ENCODE measurements around the gene ZNF622.
"Not testable (repeated sequence)": the region's sequence is repeated elsewhere in the genome, so short reads cannot be mapped to it uniquely, and the experiment has no call there.

The ZNF622 gene

DNA sequence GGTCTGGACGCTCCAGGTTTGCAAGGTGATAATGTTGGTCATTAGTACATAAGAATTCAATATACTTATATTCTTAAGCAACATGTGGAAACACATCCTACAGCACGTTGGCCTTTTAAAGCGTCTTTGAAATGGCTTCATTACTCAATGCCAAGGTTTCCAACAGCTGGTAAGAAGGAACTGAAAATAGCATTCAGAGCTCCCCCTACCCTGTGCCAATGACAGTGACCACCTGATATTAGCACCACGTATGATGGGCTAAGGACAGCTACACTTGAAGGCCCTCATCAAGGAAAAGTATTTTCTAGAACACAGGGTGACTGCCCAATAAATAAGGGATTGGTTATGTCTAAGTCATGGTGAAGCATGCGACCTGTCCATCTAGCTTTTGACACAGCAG, 9.9 kb downstream of the ZNF622 start:
- no peak for DNase-seq (ENCODE audit: low read depth)
- no peak overlapping the region for H3K4me3 ChIP-seq (ENCODE audit: low read depth, low read length)
- TF ChIP-seq, protein P1, sequence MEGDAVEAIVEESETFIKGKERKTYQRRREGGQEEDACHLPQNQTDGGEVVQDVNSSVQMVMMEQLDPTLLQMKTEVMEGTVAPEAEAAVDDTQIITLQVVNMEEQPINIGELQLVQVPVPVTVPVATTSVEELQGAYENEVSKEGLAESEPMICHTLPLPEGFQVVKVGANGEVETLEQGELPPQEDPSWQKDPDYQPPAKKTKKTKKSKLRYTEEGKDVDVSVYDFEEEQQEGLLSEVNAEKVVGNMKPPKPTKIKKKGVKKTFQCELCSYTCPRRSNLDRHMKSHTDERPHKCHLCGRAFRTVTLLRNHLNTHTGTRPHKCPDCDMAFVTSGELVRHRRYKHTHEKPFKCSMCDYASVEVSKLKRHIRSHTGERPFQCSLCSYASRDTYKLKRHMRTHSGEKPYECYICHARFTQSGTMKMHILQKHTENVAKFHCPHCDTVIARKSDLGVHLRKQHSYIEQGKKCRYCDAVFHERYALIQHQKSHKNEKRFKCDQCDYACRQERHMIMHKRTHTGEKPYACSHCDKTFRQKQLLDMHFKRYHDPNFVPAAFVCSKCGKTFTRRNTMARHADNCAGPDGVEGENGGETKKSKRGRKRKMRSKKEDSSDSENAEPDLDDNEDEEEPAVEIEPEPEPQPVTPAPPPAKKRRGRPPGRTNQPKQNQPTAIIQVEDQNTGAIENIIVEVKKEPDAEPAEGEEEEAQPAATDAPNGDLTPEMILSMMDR (conservative IDR thresholded peaks at IDR 0.05; ENCODE audit: low read depth, low read length): no peak

DNA sequence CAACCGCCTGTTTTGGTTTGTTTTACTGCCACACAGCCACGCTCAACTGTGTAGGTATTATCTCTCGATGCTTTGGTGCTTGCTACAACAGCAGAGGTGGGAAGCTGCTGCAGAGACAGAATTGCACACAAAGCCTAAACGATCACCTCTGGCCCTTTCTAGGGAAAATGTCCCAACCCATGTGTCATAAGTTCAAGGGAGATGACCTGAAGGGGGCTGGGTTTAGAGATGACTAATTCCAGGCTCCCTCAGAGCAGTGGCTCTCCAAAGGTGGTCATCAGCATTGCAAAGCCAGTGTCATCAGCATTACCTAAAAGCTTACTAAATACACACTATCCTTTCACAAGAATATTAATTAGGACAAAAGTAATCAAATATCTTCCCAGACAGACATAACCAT, 10.9 kb downstream of the ZNF622 start:
- TF ChIP-seq, protein P1 (conservative IDR thresholded peaks at IDR 0.05; ENCODE audit: low read depth, low read length): no peak

DNA sequence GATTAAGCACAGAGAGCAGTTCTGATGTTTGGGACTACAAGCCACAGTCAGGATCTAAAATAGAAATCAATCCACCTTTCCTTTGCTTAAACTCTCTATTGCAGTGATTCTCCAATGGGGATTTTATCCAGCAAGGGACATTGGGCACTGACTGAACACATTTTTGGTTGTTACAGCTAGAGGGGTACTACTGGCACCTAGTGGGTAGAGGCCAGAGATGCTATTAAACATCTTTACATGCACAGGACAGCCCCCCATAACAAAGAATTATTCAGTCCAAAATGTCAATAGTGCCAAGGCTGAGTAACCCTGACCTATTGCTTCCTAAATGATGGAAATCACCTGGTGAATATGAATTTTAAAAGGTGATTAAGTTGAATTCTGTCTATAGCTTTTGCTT, 12.0 kb downstream of the ZNF622 start:
- no peak overlapping the region for H3K4me3 ChIP-seq (ENCODE audit: low read depth, low read length)
- no peak for DNase-seq (ENCODE audit: low read depth)
- TF ChIP-seq, protein P1 (conservative IDR thresholded peaks at IDR 0.05; ENCODE audit: low read depth, low read length): peak; percentile 7

More for the DNA sequence above, 10.9 kb downstream of the ZNF622 start:
- no peak for DNase-seq (ENCODE audit: low read depth)
- no peak overlapping the region for H3K4me3 ChIP-seq (ENCODE audit: low read depth, low read length)

DNA sequence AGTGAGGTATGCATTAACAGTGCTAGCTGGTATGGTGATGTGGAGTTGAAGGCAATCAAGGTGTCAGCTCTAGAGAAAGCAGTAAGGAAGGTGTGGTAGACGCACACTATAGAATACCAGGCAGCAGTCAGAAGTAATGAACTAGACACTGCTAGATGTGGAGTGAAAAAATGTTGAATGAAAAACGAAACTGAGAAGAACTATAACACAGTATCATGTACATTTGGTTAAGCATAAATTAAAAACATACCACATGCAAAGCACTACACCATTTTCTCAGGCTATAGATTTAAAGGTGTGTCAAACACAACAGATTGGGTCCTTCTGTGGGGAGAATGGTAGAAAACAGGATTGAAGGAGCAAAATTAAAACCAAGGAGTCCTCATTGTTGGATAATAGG, 15.4 kb downstream of the ZNF622 start:
- DNase-seq (ENCODE audit: low read depth): no peak
- H3K4me3 ChIP-seq (ENCODE audit: low read depth, low read length): no peak overlapping the region
- TF ChIP-seq, protein P1 (conservative IDR thresholded peaks at IDR 0.05; ENCODE audit: low read depth, low read length): no peak

DNA sequence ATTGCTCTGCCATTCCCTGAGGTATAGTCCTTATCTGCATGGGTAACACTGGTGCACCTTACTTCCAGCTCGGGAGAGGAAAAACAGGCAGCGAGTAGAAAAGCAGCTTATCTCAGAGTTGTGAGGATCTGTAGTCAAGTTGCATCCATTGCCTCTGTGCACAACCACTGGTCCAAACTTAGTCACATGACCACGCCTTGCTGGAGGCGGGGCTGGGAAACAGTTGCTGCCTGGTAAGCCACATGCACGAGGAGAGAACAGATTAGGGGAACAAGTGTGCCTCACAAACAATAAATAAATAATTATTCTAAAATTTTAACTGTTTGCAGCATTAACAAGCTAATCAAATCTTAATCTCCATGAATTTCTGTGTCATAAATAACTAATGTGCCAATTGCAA, 18.6 kb downstream of the ZNF622 start:
- H3K4me3 ChIP-seq (ENCODE audit: low read depth, low read length): no peak overlapping the region
- TF ChIP-seq, protein P1 (conservative IDR thresholded peaks at IDR 0.05; ENCODE audit: low read depth, low read length): no peak
- DNase-seq (ENCODE audit: low read depth): no peak

DNA sequence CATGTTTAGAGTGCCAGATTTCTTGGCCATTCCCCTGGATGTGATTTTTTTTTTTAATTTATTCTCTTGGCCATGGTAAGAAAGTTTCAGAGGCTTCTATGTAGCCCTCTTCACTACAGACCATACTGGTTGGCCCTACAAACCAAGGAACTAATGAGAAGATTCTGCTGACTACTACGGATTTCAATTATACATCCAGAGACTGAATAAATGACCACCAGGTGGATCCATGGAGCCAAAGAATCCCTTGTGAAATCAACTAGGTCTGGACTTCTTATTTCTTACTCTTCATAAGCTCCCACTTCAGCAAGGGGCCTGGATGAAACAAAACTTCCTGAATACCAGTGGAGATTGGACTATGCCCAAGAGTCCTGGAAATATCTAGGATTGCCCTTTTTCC, 27.6 kb downstream of the ZNF622 start:
- TF ChIP-seq, protein P1 (conservative IDR thresholded peaks at IDR 0.05; ENCODE audit: low read depth, low read length): peak; percentile 55
- DNase-seq (ENCODE audit: low read depth): peak; percentile 52
- H3K4me3 ChIP-seq (ENCODE audit: low read depth, low read length): no peak overlapping the region

DNA sequence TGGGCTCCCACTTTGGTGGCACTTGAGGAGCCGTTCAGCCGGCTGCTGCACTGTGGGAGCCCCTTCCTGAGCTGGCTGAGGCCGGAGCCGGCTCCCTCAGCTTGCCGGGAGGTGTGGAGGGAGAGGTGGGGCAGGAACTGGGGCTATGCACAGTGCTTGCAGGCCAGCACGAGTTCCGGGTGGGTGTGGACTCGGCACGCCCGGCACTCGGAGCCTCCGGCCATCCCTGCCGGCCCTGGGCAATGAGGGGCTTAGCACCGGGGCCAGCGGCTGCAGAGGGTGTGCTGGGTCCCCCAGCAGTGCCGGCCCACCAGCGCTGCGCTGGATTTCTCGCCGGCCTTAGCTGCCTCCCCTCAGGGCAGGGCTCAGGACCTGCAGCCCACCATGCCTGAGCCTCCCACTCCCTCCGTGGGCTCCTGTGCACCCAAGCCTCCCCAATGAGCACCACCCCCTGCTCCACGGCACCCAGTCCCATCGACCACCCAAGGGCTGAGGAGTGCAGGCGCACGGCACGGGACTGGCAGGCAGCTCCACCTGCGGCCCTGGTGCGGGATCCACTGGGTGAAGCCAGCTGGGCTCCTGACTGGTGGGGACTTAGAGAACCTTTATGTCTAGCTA, 29.4 kb downstream of the ZNF622 start:
- H3K4me3 ChIP-seq (ENCODE audit: low read depth, low read length); DNase-seq (ENCODE audit: low read depth): not testable (repeated sequence)
